VCaP (cell line): ENCODE data around the gene WDR5.
"Not testable (repeated sequence)": the region's sequence is repeated elsewhere in the genome, so short reads cannot be mapped to it uniquely, and the experiment has no call there.

Source experiments
- H3K27ac ChIP-seq: fragments of 450-650 bp; 2 replicates; pipeline ENCODE4 v1.5.1; 2017
- TF ChIP-seq, protein P1 (sequence below): fragments of 450-650 bp; conservative IDR thresholded peaks from 2 replicates; pipeline ENCODE4 v1.5.1; 2017; ENCODE audit warnings: mild to moderate bottlenecking, moderate library complexity

Gene WDR5

DNA sequence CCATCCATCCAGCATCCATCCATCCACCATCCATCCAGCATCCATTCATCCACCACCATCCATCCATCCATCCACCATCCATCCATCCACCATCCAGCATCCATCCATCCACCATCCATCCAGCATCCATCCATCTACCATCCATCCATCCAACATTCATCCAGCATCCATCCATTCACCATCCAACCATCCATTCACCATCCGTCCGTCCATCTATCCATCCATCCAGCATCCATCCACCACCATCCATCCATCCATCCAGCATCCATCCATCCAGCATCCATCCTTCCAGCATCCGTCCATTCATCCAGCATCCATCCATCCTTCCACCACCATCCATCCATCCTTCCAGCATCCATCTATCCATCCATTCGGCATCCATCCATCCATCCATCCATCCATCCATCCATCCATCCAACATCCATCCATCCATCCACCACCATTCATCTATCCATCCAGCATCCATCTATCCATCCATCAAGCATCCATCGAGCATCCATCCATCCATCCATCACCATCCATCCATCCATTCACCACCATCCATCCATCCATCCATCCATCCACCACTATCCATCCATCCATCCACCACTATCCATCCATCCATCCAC is 32.4 kb upstream of the WDR5 start:
- no peak overlapping the region for H3K27ac ChIP-seq
- TF ChIP-seq, protein P1, sequence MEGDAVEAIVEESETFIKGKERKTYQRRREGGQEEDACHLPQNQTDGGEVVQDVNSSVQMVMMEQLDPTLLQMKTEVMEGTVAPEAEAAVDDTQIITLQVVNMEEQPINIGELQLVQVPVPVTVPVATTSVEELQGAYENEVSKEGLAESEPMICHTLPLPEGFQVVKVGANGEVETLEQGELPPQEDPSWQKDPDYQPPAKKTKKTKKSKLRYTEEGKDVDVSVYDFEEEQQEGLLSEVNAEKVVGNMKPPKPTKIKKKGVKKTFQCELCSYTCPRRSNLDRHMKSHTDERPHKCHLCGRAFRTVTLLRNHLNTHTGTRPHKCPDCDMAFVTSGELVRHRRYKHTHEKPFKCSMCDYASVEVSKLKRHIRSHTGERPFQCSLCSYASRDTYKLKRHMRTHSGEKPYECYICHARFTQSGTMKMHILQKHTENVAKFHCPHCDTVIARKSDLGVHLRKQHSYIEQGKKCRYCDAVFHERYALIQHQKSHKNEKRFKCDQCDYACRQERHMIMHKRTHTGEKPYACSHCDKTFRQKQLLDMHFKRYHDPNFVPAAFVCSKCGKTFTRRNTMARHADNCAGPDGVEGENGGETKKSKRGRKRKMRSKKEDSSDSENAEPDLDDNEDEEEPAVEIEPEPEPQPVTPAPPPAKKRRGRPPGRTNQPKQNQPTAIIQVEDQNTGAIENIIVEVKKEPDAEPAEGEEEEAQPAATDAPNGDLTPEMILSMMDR: no peak

DNA sequence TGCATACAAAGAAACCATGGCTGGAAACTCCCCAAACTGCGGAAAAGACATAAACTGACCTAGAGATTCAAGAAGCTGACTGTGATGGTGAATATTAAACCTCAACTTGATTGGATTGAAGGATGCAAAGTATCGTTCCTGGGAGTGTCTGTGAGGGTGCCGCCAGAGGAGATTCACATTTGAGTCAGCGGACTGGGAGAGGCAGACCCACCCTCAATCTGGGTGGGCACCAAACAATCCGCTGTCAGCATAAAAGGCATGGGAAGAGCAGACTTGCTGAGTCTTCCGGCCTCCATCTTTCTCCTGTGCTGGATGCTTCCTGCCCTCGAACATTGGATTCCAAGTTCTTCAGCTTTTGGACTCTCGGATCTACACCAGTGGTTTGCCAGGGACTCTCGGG is 24.8 kb upstream of the WDR5 start:
- H3K27ac ChIP-seq: no peak overlapping the region

DNA sequence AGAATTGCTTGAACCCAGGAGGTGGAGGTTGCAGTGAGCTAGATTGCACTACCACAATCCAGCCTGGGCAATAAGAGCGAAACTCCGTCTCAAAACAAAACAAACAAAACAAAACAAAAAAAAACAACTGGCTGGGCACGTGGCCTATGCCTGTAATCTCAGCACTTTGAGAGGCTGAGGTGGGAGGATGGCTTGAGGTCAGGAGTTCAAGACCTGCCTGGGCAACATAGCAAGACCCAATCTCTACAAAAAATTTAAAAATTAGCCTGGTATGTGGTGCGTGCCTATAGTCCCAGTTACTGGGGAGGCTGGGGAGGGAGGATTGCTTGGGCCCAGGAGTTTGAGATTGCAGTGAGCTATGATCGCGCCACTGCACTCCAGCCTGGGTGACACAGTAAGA is 23.3 kb upstream of the WDR5 start:
- TF ChIP-seq, protein P1: no peak
- H3K27ac ChIP-seq: no peak overlapping the region

More for the DNA sequence above, 24.8 kb upstream of the WDR5 start:
- TF ChIP-seq, protein P1: no peak

DNA sequence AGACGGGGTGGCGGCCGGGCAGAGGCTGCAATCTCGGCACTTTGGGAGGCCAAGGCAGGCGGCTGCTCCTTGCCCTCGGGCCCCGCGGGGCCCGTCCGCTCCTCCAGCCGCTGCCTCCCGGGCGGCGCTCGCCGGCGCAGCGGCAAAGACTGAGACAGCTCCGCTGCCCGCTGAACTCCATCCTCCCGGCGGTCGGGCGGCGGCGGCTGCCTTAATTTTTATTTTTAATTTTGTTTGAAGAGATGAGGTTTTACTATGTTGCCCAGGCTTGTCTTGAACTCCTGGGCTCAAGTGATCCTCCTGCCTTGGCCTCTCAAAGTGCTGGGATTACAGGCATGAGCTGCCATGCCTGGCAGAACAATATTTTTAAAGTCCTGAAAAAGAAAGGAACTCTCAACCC is 16.9 kb upstream of the WDR5 start:
- not testable (repeated sequence) for H3K27ac ChIP-seq

DNA sequence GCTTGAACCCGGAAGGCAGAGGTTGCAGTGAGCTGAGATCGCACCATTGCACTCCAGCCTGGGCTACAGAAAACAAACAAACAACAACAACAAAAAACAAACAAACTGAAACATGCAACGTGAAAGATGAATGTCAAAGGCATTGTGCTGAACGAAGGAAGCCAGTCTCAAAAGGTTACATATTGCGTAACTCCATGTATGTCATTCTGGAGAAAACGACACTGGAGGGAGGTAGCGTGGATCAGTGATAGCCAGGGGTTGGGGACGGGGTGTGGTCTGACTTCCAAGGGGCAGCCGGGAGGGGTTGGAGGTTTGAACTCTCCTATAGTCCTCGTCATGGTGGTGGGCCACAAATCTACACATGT is 12.1 kb upstream of the WDR5 start:
- TF ChIP-seq, protein P1: no peak
- H3K27ac ChIP-seq: no peak overlapping the region

DNA sequence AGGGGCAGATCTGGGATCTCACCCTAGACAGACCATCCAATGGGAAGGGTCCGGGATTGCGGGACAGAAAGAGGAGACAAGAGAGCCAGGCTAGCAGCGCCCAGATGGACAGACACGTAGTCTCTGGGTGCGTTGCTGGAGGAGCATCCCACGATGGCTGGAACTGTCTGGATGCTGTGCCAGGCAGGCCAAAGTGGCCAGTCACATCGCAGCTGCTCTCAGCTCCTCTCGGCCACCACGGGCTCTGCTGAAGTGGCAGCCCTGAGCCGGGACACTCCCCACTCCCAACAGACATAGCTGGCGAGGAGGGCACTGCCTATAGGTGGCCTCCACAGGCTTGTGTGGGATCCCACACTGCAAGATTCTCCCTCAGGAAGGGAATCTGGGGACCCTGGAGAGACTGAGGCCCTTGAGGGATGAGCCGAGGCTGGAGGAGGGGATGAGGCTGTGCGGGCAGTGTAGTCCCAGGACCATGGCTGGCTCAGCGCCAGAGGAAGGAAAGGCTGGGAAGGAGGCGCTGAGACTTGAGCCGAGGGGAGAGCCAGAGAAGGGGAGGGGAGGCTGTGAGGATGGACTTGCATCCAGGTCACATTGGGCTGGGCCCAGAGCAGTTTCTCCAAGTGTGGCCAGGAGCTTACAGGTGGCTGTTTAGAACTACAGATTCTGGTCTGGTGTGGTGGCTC is 10.3 kb upstream of the WDR5 start:
- no peak overlapping the region for H3K27ac ChIP-seq
- TF ChIP-seq, protein P1: no peak

DNA sequence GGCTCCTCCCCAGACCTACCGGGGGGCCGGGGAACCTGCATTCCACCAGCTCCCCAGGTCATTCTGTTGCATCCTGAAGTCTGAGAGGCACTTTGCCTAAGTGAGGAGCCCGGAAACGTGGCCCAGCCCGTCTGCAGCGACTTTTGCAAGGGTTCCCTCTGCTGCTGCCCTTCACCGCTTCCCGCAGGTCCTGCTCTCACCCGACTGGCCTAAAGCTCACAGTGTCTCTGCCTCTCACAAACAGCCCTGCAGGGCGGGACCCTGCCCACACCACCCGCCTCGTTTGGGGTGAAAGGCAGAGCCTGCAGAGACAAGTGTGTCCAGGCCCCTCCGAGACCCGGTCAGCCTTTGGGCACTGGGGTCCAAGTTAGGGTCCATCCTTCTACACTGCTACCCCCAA is 9.5 kb upstream of the WDR5 start:
- TF ChIP-seq, protein P1: no peak
- no peak overlapping the region for H3K27ac ChIP-seq

DNA sequence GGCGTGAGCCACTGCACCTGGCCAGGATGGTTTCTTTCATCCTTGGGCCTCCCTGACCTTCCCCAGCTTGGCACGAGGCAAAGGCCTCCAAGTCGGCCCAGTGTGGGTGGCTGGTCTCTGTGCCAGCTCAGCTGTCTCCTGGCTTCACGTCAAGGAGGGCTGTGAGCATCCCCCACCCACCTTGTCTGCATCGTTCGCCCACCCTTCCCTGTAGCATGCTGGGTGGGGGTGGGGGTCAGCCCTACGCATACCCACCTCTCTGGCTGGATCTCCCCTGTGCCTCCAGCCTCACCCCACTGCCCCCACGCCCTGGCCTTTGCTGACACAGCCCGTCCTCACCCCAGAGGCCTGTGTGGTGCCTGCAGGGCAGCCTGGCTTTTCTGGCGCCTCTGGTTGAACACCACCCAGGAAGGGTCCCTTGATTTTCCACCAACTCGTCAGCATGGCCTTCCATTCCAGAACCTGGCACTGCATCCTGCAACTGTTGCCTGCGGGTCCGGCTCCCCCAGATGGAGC is 8.8 kb upstream of the WDR5 start:
- TF ChIP-seq, protein P1: no peak
- no peak overlapping the region for H3K27ac ChIP-seq
